DND-41 (cell line): ENCODE measurements around the gene ME2.

ENCODE experiments used
- ATAC-seq: fragments of 200-7000 bp; cut with Tn5 transposase; 3 replicates; pipeline ENCODE4 v1.9.1; 2021; ENCODE audit warnings: low read depth; ENCODE audit not compliant: insufficient read depth
- DNase-seq: peaks from one replicate; pipeline ENCODE4 v3.0.0-alpha.2; 2020
- H2AFZ ChIP-seq: 2 replicates; pipeline ENCODE4 v1.6.0; 2012; ENCODE audit warnings: low read depth, low read length
- H3K27ac ChIP-seq: 2 replicates; pipeline ENCODE4 v1.5.1; 2012; ENCODE audit warnings: low read length, inconsistent platforms
- H3K27me3 ChIP-seq: fragments of 200-600 bp; sonication (generic); 2 replicates; pipeline ENCODE4 v1.6.0; 2012; ENCODE audit warnings: low read length, mild to moderate bottlenecking, inconsistent platforms; ENCODE audit not compliant: insufficient read depth, poor library complexity
- H3K36me3 ChIP-seq: 2 replicates; pipeline ENCODE4 v1.5.1; 2012; ENCODE audit warnings: low read length, inconsistent platforms; ENCODE audit not compliant: insufficient read depth
- H3K4me1 ChIP-seq: 2 replicates; pipeline ENCODE4 v1.5.1; 2012; ENCODE audit warnings: mild to moderate bottlenecking, low read length; ENCODE audit not compliant: insufficient read depth
- H3K4me2 ChIP-seq: 2 replicates; pipeline ENCODE4 v1.6.0; 2012; ENCODE audit warnings: mild to moderate bottlenecking, moderate library complexity, low read length, inconsistent platforms; ENCODE audit not compliant: insufficient read depth
- H3K4me3 ChIP-seq, 2 experiments: fragments of 200-600 bp in 1 of 2; shearing (Covaris generic) in 1 of 2; 2 replicates each; pipeline ENCODE4 v1.5.1; 2012 to 2016; ENCODE audit warnings: inconsistent platforms in 2 of 2, low read length in 2 of 2, mild to moderate bottlenecking in 2 of 2, low read depth in 1 of 2, moderate library complexity in 1 of 2
- H3K79me2 ChIP-seq: 2 replicates; pipeline ENCODE4 v1.6.0; 2012; ENCODE audit warnings: low read length, inconsistent platforms; ENCODE audit not compliant: insufficient read depth
- H3K9ac ChIP-seq: 2 replicates; pipeline ENCODE4 v1.6.0; 2012; ENCODE audit warnings: low read depth, mild to moderate bottlenecking, inconsistent platforms, low read length, moderate library complexity
- H3K9me3 ChIP-seq: 2 replicates; pipeline ENCODE4 v1.5.1; 2012; ENCODE audit warnings: low read length, moderate library complexity, mild to moderate bottlenecking, inconsistent platforms; ENCODE audit not compliant: insufficient read depth, severe bottlenecking
- H4K20me1 ChIP-seq: 2 replicates; pipeline ENCODE4 v1.6.0; 2012; ENCODE audit warnings: low read length; ENCODE audit not compliant: insufficient read depth
- EZH2 ChIP-seq: IDR thresholded peaks from 3 replicates; pipeline ENCODE4 v1.6.1; 2012; ENCODE audit warnings: borderline replicate concordance, low read depth, mild to moderate bottlenecking, moderate library complexity, low read length, inconsistent platforms; ENCODE audit not compliant: severe bottlenecking
- TF ChIP-seq, protein P1 (sequence below): IDR thresholded peaks from 2 replicates; pipeline ENCODE4 v1.5.1; 2012; ENCODE audit warnings: borderline replicate concordance, low read length, moderate library complexity, mild to moderate bottlenecking; ENCODE audit not compliant: poor library complexity, severe bottlenecking; ENCODE audit errors: extremely low read depth

Gene ME2

DNA sequence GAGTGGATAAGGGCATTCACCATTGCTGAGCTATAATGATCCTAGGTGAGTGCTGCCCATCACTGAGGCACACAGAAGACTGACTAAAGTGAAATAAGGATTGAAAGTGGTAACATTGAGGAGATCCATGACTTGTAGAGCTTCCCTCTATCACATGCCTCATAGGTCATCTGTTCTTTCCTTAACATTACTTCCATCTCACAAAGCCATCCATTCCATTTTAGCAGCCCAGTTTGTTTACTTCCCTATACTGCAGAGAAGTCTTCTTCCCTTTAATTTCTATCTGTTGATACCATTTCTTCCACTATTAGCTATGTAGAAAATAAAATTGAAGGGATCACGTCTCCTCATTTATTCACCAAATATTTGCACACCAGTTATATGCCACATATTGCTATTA lies 32.1 kb downstream of the ME2 start:
- DNase-seq (no peak), ATAC-seq (no peak)
- Histone ChIP-seq H3K9ac (no peak overlapping the region), H3K27me3 (no peaks in the 10 kb centered on the region), H3K36me3 (peaks cover 90% of the 10 kb centered on the region), H3K4me3 (no peak overlapping the region), H2AFZ (no peak overlapping the region), H4K20me1 (no peaks in the 10 kb centered on the region; the same call in 1 of the 2 replicates), H3K4me1 (no peaks in the 10 kb centered on the region), H3K79me2 (peaks cover 11% of the 10 kb centered on the region; the same call in 1 of the 2 replicates), H3K9me3 (peaks cover 4% of the 10 kb centered on the region), H3K27ac (no peak overlapping the region), H3K4me2 (no peak overlapping the region)
- TF ChIP-seq, protein P1, sequence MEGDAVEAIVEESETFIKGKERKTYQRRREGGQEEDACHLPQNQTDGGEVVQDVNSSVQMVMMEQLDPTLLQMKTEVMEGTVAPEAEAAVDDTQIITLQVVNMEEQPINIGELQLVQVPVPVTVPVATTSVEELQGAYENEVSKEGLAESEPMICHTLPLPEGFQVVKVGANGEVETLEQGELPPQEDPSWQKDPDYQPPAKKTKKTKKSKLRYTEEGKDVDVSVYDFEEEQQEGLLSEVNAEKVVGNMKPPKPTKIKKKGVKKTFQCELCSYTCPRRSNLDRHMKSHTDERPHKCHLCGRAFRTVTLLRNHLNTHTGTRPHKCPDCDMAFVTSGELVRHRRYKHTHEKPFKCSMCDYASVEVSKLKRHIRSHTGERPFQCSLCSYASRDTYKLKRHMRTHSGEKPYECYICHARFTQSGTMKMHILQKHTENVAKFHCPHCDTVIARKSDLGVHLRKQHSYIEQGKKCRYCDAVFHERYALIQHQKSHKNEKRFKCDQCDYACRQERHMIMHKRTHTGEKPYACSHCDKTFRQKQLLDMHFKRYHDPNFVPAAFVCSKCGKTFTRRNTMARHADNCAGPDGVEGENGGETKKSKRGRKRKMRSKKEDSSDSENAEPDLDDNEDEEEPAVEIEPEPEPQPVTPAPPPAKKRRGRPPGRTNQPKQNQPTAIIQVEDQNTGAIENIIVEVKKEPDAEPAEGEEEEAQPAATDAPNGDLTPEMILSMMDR: no peak
- no peak for TF ChIP-seq EZH2

DNA sequence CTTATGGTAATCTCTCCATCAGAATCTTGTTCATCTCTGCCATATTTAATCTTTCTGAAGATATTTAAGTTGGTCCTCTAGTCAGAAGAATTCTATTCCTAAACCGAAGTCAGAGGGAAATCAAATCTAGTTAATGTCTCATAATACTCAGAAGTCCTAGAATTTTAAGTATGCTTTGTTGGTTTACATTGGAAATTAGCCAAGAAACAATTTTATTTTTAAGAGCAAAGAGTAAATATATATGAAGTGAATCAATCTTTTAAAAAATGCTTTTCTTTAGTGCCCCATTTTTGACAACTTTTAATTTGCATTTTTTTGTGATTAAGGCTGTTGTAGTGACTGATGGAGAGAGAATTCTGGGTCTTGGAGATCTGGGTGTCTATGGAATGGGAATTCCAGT lies 38.1 kb downstream of the ME2 start:
- H3K36me3 ChIP-seq: peaks cover 83% of the 10 kb centered on the region
- H3K4me1 ChIP-seq: no peaks in the 10 kb centered on the region

DNA sequence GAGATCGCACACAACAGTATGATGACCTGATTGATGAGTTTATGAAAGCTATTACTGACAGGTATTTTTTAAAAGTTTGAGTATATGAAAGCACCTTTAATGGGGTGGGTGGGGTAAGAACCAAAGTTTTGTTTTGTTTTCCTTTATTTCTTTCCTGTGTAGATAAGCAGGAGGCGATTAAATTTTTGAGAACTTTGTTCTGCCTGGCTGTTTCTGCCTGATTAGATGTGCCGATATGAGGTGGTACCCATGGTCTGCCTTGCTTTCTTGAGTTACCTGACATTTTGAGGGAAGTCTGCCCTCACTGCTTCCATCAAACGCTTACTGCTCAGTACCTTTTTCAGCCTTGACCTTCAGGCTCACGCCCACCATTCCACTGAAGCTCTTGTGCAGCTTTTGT lies 39.2 kb downstream of the ME2 start:
- ATAC-seq: no peak
- Histone ChIP-seq H3K9me3 (no peaks in the 10 kb centered on the region), H3K36me3 (peaks cover 84% of the 10 kb centered on the region), H3K4me3 (no peak overlapping the region), H3K4me1 (no peaks in the 10 kb centered on the region), H3K27me3 (no peaks in the 10 kb centered on the region), H3K27ac (no peak overlapping the region), H4K20me1 (no peaks in the 10 kb centered on the region), H3K4me2 (no peak overlapping the region), H3K9ac (no peak overlapping the region), H3K79me2 (no peaks in the 10 kb centered on the region), H2AFZ (no peak overlapping the region)
- no peak for DNase-seq
- TF ChIP-seq, protein P1: no peak
- no peak for TF ChIP-seq EZH2

More for the DNA sequence above, 38.1 kb downstream of the ME2 start:
- Histone ChIP-seq H3K4me2 (no peak overlapping the region), H3K4me3 (no peak overlapping the region), H3K27me3 (no peaks in the 10 kb centered on the region), H3K9me3 (no peaks in the 10 kb centered on the region), H3K9ac (no peak overlapping the region), H3K79me2 (no peaks in the 10 kb centered on the region), H2AFZ (no peak overlapping the region), H3K27ac (no peak overlapping the region), H4K20me1 (no peaks in the 10 kb centered on the region)
- TF ChIP-seq EZH2: no peak
- TF ChIP-seq, protein P1: no peak
- DNase-seq (no peak), ATAC-seq (no peak)

DNA sequence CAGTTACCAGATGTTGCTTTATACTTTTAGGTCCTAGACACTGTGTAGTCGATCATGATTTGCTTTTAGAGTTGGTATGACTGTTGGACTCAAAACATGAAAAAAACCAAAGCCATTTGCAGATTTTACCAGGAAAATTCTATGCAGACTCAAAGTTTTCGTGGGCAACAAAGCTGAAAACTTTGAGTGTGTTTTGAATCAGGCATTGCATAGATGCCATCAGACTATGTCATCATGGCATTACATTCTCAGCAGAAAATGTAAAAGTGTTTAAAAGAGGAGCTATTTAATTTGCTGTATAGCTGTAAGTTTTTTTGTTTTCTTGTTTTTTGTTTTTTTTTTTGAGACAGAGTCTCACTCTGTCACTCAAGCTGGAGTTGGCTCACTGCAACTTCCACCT lies 45.5 kb downstream of the ME2 start:
- DNase-seq (no peak), ATAC-seq (no peak)
- no peak overlapping the region for H3K9ac ChIP-seq
- TF ChIP-seq, protein P1: no peak
- no peak for TF ChIP-seq EZH2
- no peak overlapping the region for H3K4me2 ChIP-seq
- H3K27ac ChIP-seq: no peak overlapping the region
- no peaks in the 10 kb centered on the region for H4K20me1 ChIP-seq
- no peaks in the 10 kb centered on the region for H3K27me3 ChIP-seq
- peaks cover 10% of the 10 kb centered on the region for H3K9me3 ChIP-seq
- H3K4me3 ChIP-seq: no peak overlapping the region
- H3K36me3 ChIP-seq: peaks cover 85% of the 10 kb centered on the region
- no peak overlapping the region for H2AFZ ChIP-seq
- no peaks in the 10 kb centered on the region for H3K79me2 ChIP-seq
- H3K4me1 ChIP-seq: no peaks in the 10 kb centered on the region
